A549 (cell line): ENCODE results near the gene CERS6. TPM values are rescaled to one million over a fixed set of nuclear protein-coding genes. Genes with fewer than 3 reads are reported as not detected.

Source experiments
- ATAC-seq, 2 experiments: fragments of 200-7000 bp in 1 of 2; fragments of >200 bp in 1 of 2; cut with Nextera tagmentation in 1 of 2; cut with Tn5 transposase in 1 of 2; 3 replicates each; pipeline versions ENCODE4 v1.8.0 to v1.9.1; 2018 to 2020; ENCODE audit warnings: mild to moderate bottlenecking in 1 of 2, moderate library complexity in 1 of 2
- CTCF ChIA-PET: fragments of 300-600 bp; sonication (Branson Sonifier 250); formaldehyde crosslinking; extraction: SDS; loops from one replicate; lab custom pipeline; 2021; ENCODE audit warnings: antibody characterized with exemption, inconsistent platforms; lab: Yijun Ruan, JAX
- POLR2A ChIA-PET: fragments of 350-600 bp; formaldehyde crosslinking; extraction: SDS; loops from one replicate; lab custom pipeline; 2021; ENCODE audit warnings: antibody characterized with exemption, inconsistent platforms; lab: Yijun Ruan, JAX
- DNase-seq, 2 experiments: peaks; one replicate each; pipeline versions ENCODE4 v3.0.0 to v3.0.0-alpha.2; 2011 to 2016; ENCODE audit warnings: low read depth in 1 of 2, low spot score in 1 of 2
- FAIRE-seq: peaks from 2 replicates; lab custom pipeline; 2011; peaks lifted over from hg19 to GRCh38; lab: Jason Lieb, UNC
- H3K27ac ChIP-seq, 2 experiments: fragments of >200 bp; sonication (Bioruptor Twin); formaldehyde crosslinking; 3 replicates each; pipeline ENCODE4 v1.5.1; 2016 to 2017
- H3K4me1 ChIP-seq: fragments of >200 bp; sonication (Bioruptor Twin); formaldehyde crosslinking; 3 replicates; pipeline ENCODE4 v1.6.1; 2016
- H3K4me2 ChIP-seq: fragments of >200 bp; sonication (Bioruptor Twin); formaldehyde crosslinking; 3 replicates; pipeline ENCODE4 v1.6.1; 2016
- H3K4me3 ChIP-seq: fragments of >200 bp; sonication (Bioruptor Twin); formaldehyde crosslinking; 3 replicates; pipeline ENCODE4 v1.5.1; 2016
- H3K9me3 ChIP-seq: fragments of >200 bp; sonication (Bioruptor Twin); formaldehyde crosslinking; 3 replicates; pipeline ENCODE4 v1.6.1; 2016
- CBX2 ChIP-seq: fragments of 200-600 bp; sonication (generic); IDR thresholded peaks from 2 replicates; pipeline ENCODE4 v1.6.1; 2016; ENCODE audit warnings: low read depth, mild to moderate bottlenecking, borderline replicate concordance
- CBX8 ChIP-seq: fragments of 200-600 bp; sonication (generic); IDR thresholded peaks from 2 replicates; pipeline ENCODE4 v1.6.1; 2016
- CHD4 ChIP-seq: fragments of 200-600 bp; sonication (generic); IDR thresholded peaks from 2 replicates; pipeline ENCODE4 v1.6.1; 2016; ENCODE audit warnings: antibody characterized with exemption, mild to moderate bottlenecking, borderline replicate concordance
- EHF ChIP-seq: fragments of 250-450 bp; sonication (Bioruptor Pico); IDR thresholded peaks from 2 replicates; pipeline ENCODE4 v1.5.0; 2020; ENCODE audit warnings: mild to moderate bottlenecking
- EHMT2 ChIP-seq: fragments of 200-600 bp; sonication (generic); IDR thresholded peaks from 2 replicates; pipeline ENCODE4 v1.6.1; 2016; ENCODE audit warnings: antibody characterized with exemption, low read depth, mild to moderate bottlenecking, moderate library complexity
- EP300 ChIP-seq, 2 experiments: fragments of >200 bp; sonication (Bioruptor Twin); formaldehyde crosslinking; IDR thresholded peaks; 2 replicates in 1 of 2; 3 replicates in 1 of 2; pipeline ENCODE4 v1.6.1; 2016 to 2017
- FOXS1 ChIP-seq: fragments of 250-450 bp; sonication (Bioruptor Pico); IDR thresholded peaks from 2 replicates; pipeline ENCODE4 v1.5.0; 2020; ENCODE audit warnings: mild to moderate bottlenecking, moderate library complexity
- HOXA7 ChIP-seq: fragments of 250-450 bp; sonication (Bioruptor Pico); IDR thresholded peaks from 2 replicates; pipeline ENCODE4 v1.5.0; 2020; ENCODE audit warnings: mild to moderate bottlenecking, moderate library complexity
- HOXB13 ChIP-seq: fragments of 250-450 bp; sonication (Bioruptor Pico); IDR thresholded peaks from 2 replicates; pipeline ENCODE4 v1.5.0; 2020; ENCODE audit warnings: low read depth, mild to moderate bottlenecking, moderate library complexity
- JUNB ChIP-seq: fragments of >200 bp; sonication (Bioruptor Twin); formaldehyde crosslinking; IDR thresholded peaks from 2 replicates; pipeline ENCODE4 v1.6.1; 2016
- MAFK ChIP-seq: fragments of 450-650 bp; IDR thresholded peaks from 2 replicates; pipeline ENCODE4 v1.6.1; 2014; ENCODE audit not compliant: partially characterized antibody
- NR3C1 ChIP-seq: fragments of >200 bp; sonication (Bioruptor Twin); formaldehyde crosslinking; IDR thresholded peaks from 3 replicates; pipeline ENCODE4 v1.6.1; 2017
- PHF8 ChIP-seq: fragments of 200-600 bp; sonication (generic); IDR thresholded peaks from 2 replicates; pipeline ENCODE4 v1.6.1; 2016; ENCODE audit warnings: low read depth, mild to moderate bottlenecking, antibody characterized with exemption, moderate library complexity, borderline replicate concordance
- POLR2A ChIP-seq: IDR thresholded peaks from 2 replicates; pipeline ENCODE4 v1.6.1; 2012; ENCODE audit warnings: mild to moderate bottlenecking, low read length
- RAD21 ChIP-seq, 2 experiments: fragments of >200 bp in 1 of 2; sonication (Bioruptor Twin) in 1 of 2; formaldehyde crosslinking in 1 of 2; IDR thresholded peaks in 1 of 2; conservative IDR thresholded peaks in 1 of 2; 2 replicates in 1 of 2; 3 replicates in 1 of 2; pipeline ENCODE4 v1.6.1; 2012 to 2018; ENCODE audit warnings: inconsistent platforms in 1 of 2
- RARB ChIP-seq: fragments of 250-450 bp; sonication (Bioruptor Pico); IDR thresholded peaks from 2 replicates; pipeline ENCODE4 v1.8.0; 2021; ENCODE audit warnings: mild to moderate bottlenecking, moderate library complexity
- RCOR1 ChIP-seq: fragments of 150-350 bp; IDR thresholded peaks from 2 replicates; pipeline ENCODE4 v1.6.1; 2014; ENCODE audit warnings: antibody characterized with exemption, low read length, low read depth
- RFX5 ChIP-seq: fragments of 450-650 bp; IDR thresholded peaks from 2 replicates; pipeline ENCODE4 v1.7.1; 2014; ENCODE audit warnings: antibody characterized with exemption, mild to moderate bottlenecking, moderate library complexity
- RNF2 ChIP-seq: fragments of 200-600 bp; sonication (generic); IDR thresholded peaks from 2 replicates; pipeline ENCODE4 v1.6.1; 2016; ENCODE audit warnings: low read depth, mild to moderate bottlenecking, antibody characterized with exemption, moderate library complexity, borderline replicate concordance
- TFCP2L1 ChIP-seq: fragments of 250-450 bp; sonication (Bioruptor Pico); IDR thresholded peaks from 2 replicates; pipeline ENCODE4 v1.5.0; 2021; ENCODE audit warnings: mild to moderate bottlenecking
- ZC3H11A ChIP-seq: fragments of 450-650 bp; IDR thresholded peaks from 2 replicates; pipeline ENCODE4 v1.6.1; 2014; ENCODE audit warnings: antibody characterized with exemption, mild to moderate bottlenecking
- ZNF302 ChIP-seq: fragments of 250-450 bp; sonication (Bioruptor Pico); IDR thresholded peaks from 2 replicates; pipeline ENCODE4 v1.9.0; 2021; ENCODE audit warnings: inconsistent platforms, mild to moderate bottlenecking, moderate library complexity
- ZSCAN20 ChIP-seq: fragments of 250-450 bp; sonication (Bioruptor Pico); IDR thresholded peaks from 2 replicates; pipeline ENCODE4 v1.8.0; 2022; ENCODE audit warnings: mild to moderate bottlenecking, moderate library complexity
- WGBS: methylation state at CpG from one replicate; pipeline ENCODE4 v1.1.6; 2017; ENCODE audit errors: missing lambda C conversion rate; 5-methylcytosine and 5-hydroxymethylcytosine counted together
- polyA plus RNA-seq, 4 experiments: library from polyadenylated mRNA; depleted of rRNA in 3 of 4; stranded (reverse); fragments of >200 nt; fragmentation: RNase III in 1 of 4; extraction: RNeasy Plus Mini Kit Qiagen cat#74134 plus additional on column Dnase treatment in 1 of 4; gene quantifications; 2 replicates in 3 of 4; 3 replicates in 1 of 4; pipeline ENCODE4 v1.2.3, GENCODE V29; 2011 to 2017
- TF ChIP-seq, protein P1 (sequence below): fragments of >200 bp; sonication (Bioruptor Twin); formaldehyde crosslinking; IDR thresholded peaks from 3 replicates; pipeline ENCODE4 v1.5.1; 2016
- TF ChIP-seq, protein P2 (sequence below): IDR thresholded peaks from 2 replicates; pipeline ENCODE4 v1.6.1; 2012
- TF ChIP-seq, protein P3 (sequence below): IDR thresholded peaks from 2 replicates; pipeline ENCODE4 v1.6.1; 2012
- TF ChIP-seq, protein P4 (sequence below): fragments of 250-450 bp; sonication (Bioruptor Pico); IDR thresholded peaks from 2 replicates; pipeline ENCODE4 v1.5.0; 2020; ENCODE audit warnings: low read depth, mild to moderate bottlenecking, moderate library complexity
- TF ChIP-seq, protein P5 (sequence below): IDR thresholded peaks from 2 replicates; pipeline ENCODE4 v1.6.1; 2012; ENCODE audit warnings: low read depth, borderline replicate concordance
- TF ChIP-seq, protein P6 (sequence below): fragments of >200 bp; sonication (Bioruptor Twin); formaldehyde crosslinking; IDR thresholded peaks from 3 replicates; pipeline ENCODE4 v1.6.1; 2016

Gene CERS6
- polyA plus RNA-seq, 2 of the 4 experiments (the other 2 are of a cell fraction): 12.0 to 16.9 TPM

DNA sequence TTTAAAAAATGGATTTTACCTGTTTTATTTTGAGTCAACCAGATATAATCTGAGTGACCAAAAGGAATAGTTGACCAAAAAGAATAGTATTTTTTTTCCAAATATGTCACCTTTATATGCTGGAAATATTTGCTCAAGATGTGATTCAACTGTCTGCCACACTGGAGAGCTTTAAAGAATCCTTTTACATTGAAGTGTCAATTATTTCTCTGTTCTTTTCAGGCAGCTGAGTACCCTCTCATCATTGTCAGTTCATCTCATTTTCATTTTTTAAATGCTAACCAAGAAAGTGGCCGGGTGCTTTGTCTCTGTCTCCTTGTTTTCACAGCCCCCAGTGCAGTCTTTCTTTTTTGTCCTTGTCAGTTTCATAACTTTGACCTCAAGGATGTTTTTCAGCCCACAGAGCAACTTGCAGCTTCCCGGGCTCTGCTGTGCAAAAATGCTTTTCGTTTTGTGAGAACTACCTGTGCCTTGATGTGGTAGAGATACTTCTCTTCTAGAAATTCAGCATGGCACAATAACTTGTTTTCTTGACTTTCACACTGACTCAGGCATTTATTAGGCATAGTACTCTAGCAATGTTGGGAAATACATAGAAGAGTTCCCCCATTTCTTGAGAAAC lies 23.4 kb upstream of the CERS6 start:
- Histone ChIP-seq H3K4me2 (no peak overlapping the region), H3K27ac (no peak overlapping the region), H3K9me3 (no peaks in the 10 kb centered on the region), H3K4me3 (no peak overlapping the region), H3K4me1 (no peaks in the 10 kb centered on the region)
- ATAC-seq (no peak), FAIRE-seq (no peak), DNase-seq (no peak)
- CTCF ChIA-PET: no interaction called here
- 53% methylated on average over 3 of the region's 3 CpGs for WGBS
- POLR2A ChIA-PET: no interaction called here
- TF ChIP-seq RFX5 (no peak), EP300 (IDR thresholded peaks at IDR 0.05) (no peak), CHD4 (no peak), RAD21 (conservative IDR thresholded peaks at IDR 0.05 in 1 of 2, IDR thresholded peaks at IDR 0.05 in 1 of 2) (no peak), RNF2 (no peak), ZNF302 (no peak), NR3C1 (no peak), RCOR1 (no peak), CBX2 (no peak)
- TF ChIP-seq, protein P1, sequence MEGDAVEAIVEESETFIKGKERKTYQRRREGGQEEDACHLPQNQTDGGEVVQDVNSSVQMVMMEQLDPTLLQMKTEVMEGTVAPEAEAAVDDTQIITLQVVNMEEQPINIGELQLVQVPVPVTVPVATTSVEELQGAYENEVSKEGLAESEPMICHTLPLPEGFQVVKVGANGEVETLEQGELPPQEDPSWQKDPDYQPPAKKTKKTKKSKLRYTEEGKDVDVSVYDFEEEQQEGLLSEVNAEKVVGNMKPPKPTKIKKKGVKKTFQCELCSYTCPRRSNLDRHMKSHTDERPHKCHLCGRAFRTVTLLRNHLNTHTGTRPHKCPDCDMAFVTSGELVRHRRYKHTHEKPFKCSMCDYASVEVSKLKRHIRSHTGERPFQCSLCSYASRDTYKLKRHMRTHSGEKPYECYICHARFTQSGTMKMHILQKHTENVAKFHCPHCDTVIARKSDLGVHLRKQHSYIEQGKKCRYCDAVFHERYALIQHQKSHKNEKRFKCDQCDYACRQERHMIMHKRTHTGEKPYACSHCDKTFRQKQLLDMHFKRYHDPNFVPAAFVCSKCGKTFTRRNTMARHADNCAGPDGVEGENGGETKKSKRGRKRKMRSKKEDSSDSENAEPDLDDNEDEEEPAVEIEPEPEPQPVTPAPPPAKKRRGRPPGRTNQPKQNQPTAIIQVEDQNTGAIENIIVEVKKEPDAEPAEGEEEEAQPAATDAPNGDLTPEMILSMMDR: no peak
- TF ChIP-seq, protein P2, sequence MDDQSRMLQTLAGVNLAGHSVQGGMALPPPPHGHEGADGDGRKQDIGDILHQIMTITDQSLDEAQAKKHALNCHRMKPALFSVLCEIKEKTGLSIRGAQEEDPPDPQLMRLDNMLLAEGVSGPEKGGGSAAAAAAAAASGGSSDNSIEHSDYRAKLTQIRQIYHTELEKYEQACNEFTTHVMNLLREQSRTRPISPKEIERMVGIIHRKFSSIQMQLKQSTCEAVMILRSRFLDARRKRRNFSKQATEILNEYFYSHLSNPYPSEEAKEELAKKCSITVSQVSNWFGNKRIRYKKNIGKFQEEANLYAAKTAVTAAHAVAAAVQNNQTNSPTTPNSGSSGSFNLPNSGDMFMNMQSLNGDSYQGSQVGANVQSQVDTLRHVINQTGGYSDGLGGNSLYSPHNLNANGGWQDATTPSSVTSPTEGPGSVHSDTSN: no peak

DNA sequence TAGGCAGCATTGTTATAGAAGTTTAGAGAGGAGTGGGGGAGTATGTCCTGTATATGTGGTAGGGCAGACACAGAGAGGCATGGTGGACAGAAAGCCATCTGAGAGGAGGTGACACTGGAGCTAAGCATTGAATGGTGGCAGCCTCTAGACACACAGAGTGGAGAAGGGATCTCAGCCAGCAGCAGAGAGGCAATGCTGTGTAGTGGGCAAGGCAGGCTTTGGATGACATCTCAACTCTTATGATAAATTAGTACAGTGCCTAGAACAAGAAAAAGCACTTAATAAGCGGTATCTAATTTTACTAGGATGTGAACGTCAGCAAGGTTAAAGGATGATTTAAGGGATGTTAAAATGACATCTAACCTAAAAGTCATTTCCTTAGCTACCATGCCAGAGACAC lies 22.5 kb upstream of the CERS6 start:
- no peaks in the 10 kb centered on the region for H3K9me3 ChIP-seq
- CTCF ChIA-PET: no interaction called here
- no peak for ATAC-seq
- H3K27ac ChIP-seq: no peak overlapping the region
- 67% methylated on average over 2 of the region's 2 CpGs for whole genome bisulfite sequencing
- no peak overlapping the region for H3K4me3 ChIP-seq
- H3K4me1 ChIP-seq: no peaks in the 10 kb centered on the region
- H3K4me2 ChIP-seq: no peak overlapping the region
- FAIRE-seq: no peak
- TF ChIP-seq EP300 (IDR thresholded peaks at IDR 0.05): no peak
- TF ChIP-seq RNF2: no peak
- TF ChIP-seq MAFK: no peak
- no peak for TF ChIP-seq NR3C1
- no peak for TF ChIP-seq EHF (CRISPR knock-in tag)
- no peak for TF ChIP-seq CHD4
- no peak for TF ChIP-seq CBX8
- TF ChIP-seq PHF8: no peak
- TF ChIP-seq TFCP2L1: no peak
- POLR2A ChIA-PET: no interaction called here
- DNase-seq: no peak

DNA sequence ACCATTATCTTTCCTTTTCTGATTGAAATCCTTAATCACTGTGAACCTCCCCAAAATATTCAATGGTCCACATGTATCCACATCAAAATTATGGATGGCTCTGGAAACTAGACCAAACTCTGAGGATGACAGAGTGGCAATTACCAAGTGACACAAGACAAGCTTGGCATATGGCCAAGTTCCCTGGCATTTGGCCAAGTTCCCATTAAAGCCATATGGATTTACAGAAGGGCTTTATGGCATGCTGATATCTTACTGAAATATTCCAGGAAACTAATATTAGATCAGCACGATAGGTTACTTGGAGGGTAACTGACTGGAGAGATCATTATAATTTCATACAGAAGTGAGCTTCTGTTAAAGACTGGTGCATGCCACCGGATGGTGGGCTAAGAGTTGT lies 21.9 kb upstream of the CERS6 start:
- no peak overlapping the region for H3K4me2 ChIP-seq
- ATAC-seq: no peak
- DNase-seq: no peak
- whole genome bisulfite sequencing: 64% methylated on average over 2 of the region's 2 CpGs
- H3K27ac ChIP-seq: no peak overlapping the region
- no peak for FAIRE-seq
- no peaks in the 10 kb centered on the region for H3K9me3 ChIP-seq
- POLR2A ChIA-PET: no interaction called here
- CTCF ChIA-PET: no interaction called here
- H3K4me3 ChIP-seq: no peak overlapping the region
- H3K4me1 ChIP-seq: no peaks in the 10 kb centered on the region
- no peak for TF ChIP-seq RAD21 (conservative IDR thresholded peaks at IDR 0.05 in 1 of 2, IDR thresholded peaks at IDR 0.05 in 1 of 2)
- no peak for TF ChIP-seq RFX5
- no peak for TF ChIP-seq NR3C1
- TF ChIP-seq FOXS1 (CRISPR knock-in tag): no peak
- TF ChIP-seq PHF8: no peak
- TF ChIP-seq, protein P3, sequence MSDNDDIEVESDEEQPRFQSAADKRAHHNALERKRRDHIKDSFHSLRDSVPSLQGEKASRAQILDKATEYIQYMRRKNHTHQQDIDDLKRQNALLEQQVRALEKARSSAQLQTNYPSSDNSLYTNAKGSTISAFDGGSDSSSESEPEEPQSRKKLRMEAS: no peak
- no peak for TF ChIP-seq POLR2A
- TF ChIP-seq, protein P4, sequence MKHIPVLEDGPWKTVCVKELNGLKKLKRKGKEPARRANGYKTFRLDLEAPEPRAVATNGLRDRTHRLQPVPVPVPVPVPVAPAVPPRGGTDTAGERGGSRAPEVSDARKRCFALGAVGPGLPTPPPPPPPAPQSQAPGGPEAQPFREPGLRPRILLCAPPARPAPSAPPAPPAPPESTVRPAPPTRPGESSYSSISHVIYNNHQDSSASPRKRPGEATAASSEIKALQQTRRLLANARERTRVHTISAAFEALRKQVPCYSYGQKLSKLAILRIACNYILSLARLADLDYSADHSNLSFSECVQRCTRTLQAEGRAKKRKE (CRISPR knock-in tag): no peak
- TF ChIP-seq, protein P5, sequence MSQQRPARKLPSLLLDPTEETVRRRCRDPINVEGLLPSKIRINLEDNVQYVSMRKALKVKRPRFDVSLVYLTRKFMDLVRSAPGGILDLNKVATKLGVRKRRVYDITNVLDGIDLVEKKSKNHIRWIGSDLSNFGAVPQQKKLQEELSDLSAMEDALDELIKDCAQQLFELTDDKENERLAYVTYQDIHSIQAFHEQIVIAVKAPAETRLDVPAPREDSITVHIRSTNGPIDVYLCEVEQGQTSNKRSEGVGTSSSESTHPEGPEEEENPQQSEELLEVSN: no peak
- no peak for TF ChIP-seq HOXA7 (CRISPR knock-in tag)
- no peak for TF ChIP-seq HOXB13 (CRISPR knock-in tag)
- TF ChIP-seq, protein P6, sequence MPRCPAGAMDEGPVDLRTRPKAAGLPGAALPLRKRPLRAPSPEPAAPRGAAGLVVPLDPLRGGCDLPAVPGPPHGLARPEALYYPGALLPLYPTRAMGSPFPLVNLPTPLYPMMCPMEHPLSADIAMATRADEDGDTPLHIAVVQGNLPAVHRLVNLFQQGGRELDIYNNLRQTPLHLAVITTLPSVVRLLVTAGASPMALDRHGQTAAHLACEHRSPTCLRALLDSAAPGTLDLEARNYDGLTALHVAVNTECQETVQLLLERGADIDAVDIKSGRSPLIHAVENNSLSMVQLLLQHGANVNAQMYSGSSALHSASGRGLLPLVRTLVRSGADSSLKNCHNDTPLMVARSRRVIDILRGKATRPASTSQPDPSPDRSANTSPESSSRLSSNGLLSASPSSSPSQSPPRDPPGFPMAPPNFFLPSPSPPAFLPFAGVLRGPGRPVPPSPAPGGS: no peak
- no peak for TF ChIP-seq ZC3H11A
- TF ChIP-seq EHMT2: no peak
- no peak for TF ChIP-seq JUNB
- TF ChIP-seq RARB (CRISPR knock-in tag): no peak
- TF ChIP-seq ZSCAN20 (CRISPR knock-in tag): no peak
